NCI-H2227 (cell line): ENCODE measurements around the gene CNBD2.
"Not testable (repeated sequence)": the region's sequence is repeated elsewhere in the genome, so short reads cannot be mapped to it uniquely, and the experiment has no call there.

Experiments used
- DNase-seq: peaks from one replicate; lab custom pipeline; 2025; ENCODE audit not compliant: unreplicated experiment; lab: John Stamatoyannopoulos, UW

The CNBD2 gene

DNA sequence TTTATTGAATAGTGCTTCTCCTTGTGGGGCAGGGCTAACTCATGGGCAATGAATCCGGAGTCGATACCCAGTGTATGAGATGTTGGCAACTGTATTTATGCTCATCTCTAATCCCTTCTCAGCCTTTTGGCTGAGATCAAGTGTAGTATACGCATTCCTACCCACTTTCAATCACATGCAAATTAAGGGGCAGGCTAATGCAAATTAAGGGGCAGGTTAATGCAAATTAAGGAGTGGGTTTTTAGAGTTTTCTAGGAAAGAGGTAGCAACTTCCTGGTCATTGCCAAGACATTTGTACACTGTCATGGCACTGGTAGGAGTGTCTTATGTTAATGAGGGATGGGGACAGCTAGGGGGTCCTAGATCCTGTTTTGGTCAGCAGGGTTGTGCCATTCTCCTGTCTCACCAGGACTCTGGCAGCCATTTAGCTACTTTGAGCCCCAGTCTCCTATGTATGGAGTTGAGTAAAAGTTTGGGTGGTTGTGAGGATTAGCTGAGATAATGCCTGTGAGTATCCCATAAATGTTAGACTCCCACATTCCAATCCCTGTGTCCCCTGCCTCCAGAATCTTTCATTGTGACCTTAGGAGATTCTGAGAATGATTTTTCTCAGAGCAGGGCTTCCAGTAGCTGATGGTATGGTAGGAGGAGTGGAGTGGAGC is at the start of gene CNBD2:
CNBD2 (plus strand) TSS at position 612 of the 662 bp plus-strand sequence. CDS start 173 bp downstream, outside the sequence.
- no peak for DNase-seq

- no peak for DNase-seq
Observed at GRCh38 chr20:35920523-35920922, 47.9 kb upstream of the CNBD2 start.

DNA sequence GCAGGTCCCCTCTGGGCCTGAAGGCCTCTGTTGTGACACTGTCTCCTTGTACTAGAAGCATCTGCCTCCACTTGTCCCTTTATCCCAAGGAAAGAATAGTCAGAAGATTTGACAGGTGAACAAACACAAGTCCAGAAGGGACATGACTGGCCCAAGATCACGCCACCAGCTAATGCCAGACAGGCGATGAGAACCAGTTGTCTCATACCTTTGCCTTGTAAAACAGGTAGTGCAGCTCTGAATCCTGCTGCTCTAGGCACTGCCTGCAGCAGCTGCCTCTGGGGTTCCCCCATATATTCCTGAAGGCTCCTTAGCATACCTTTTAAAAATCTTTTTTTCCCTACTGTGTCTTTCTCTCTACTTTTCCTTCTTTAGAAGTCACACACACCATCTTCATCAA is 39.1 kb upstream of the CNBD2 start:
- DNase-seq = no peak

- DNase-seq = no peak
Observed at GRCh38 chr20:35934050-35934449, 34.3 kb upstream of the CNBD2 start.

DNA sequence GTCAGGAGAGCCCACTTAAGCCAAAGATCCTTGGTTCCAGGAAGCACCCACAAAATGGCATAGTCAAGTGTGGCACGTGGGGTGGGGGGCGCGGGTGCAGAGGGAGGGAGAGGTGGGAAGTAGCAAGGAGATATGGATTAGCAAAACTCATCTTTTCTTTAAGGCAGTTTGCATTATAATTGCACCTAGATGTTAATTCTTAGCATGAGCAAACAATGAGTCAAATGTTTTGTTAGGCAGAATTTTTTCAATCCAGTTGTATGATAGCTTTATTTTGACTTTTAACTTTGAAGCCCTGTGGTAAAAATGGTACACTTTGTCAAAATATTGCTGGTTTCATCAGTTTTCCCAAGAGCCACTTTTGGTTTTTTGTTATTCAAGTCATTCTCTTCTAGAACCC is 29.1 kb upstream of the CNBD2 start:
- DNase-seq = no peak

DNA sequence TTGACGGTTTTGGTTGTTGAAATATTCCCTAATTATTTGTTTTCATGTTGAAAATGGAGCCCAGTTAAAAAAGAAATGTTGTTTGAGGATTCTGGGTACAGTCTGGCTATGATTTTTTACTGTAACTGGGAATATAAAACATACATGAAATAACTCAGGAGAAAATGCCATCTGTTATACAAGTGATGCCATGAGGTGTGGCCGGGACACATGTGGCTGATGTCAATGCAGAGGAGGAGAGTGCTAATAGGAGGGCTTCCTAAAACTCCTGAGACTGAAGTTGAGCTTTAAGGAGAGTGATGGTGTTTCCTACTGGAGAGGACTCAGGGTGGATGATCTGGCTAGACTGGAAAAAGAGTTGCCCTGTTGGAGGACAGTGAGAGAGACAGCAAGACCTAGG is 26.8 kb upstream of the CNBD2 start:
- DNase-seq = no peak

DNA sequence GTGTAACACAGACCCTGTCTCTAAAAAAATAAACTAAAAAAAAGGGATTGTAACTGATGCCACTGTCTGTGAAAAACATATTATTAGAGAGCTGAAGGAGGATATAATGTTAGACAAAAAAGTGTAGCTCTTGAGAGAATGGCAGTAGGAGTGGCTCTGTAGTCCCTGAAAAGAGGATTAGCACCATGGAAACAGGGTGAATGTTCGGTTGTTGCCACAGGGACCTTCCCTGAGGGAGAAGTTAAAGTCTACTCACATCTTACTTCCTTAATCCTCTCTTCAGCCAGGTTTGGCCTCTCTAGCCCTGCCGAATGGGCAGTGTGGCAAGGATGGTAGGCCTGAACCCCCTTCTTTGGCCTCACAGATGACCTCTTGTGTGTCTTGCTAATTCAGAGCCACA is 26.1 kb upstream of the CNBD2 start:
- DNase-seq = peak; percentile 35

GRCh38 chr20:35947489-35947888 is 20.9 kb upstream of the CNBD2 start:
- peak; percentile 40 for DNase-seq

DNA sequence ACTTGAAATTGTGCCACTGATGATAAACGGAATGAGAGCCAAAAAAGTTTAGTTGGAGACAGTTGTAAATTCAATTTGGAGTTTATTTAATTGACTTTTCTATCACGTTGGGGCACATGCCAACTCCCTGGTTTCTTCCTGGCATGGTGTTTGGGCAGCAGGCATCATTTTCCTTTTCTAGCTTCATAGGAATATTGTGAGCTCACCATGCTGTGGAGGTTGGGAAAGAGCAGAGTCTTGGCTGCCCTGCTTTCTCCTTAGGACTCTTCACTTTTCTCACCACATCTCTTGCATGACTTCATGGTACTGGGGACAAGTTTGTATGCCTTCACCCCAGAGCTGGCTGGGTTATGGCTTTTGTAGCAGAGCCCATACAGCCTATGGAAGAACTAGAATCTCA is 20.5 kb upstream of the CNBD2 start:
- DNase-seq = no peak

GRCh38 chr20:35950093-35950492 is 18.3 kb upstream of the CNBD2 start:
- DNase-seq = no peak

- DNase-seq = not testable (repeated sequence)
Observed at GRCh38 chr20:35952080-35952479, 16.3 kb upstream of the CNBD2 start.

DNA sequence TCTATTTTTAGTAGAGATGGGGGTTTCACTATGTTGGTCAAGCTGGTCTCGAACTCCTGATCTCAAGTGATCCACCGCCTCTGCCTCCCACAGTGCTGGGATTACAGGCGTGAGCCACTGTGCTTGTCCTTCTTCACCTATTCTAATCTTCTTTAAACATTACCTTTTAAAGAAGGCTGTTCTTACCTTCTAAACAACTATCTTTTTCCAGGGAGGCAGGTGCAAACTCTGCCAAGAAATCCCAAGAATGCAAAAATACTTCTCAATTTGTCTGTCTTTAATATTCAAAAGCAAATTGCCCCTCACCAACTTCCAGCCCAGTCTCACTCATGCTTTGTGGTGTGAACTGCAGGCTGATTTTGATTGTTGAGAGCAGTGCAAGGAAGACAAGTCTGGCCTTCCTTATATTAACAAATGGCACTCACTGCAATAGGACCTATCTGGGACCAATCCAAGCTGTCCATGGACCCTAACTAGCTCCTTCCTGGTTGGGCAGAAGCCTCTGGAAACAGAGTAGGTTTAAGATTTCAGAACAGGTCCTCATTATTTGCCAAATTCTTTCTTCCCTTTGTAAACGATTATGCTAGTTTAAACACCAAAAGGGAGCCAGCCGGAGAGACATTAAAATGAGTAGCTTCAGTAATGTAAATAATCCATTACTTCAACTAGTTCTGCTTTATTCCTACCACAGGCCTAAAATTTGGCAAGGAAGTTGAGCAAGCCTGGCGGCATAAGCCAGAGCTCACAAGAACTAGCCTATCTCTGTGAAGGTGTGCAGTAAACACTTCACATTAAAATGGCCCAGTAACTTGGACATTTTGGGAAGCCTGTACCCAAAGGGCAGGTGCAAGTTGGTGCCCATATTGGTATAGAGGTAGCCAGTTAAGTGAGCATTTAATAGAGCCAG is 15.7 kb upstream of the CNBD2 start:
- no peak for DNase-seq

- DNase-seq = peak; percentile 73
Observed at GRCh38 chr20:35953387-35954199, 14.8 kb upstream of the CNBD2 start.

GRCh38 chr20:35954200-35954906 is 14.0 kb upstream of the CNBD2 start, which contains the start of gene SCAND1:
SCAND1 (minus strand) TSS chr20:35954502; CDS start chr20:35954284, 218 bp downstream.
- peak; percentile 99 for DNase-seq

DNA sequence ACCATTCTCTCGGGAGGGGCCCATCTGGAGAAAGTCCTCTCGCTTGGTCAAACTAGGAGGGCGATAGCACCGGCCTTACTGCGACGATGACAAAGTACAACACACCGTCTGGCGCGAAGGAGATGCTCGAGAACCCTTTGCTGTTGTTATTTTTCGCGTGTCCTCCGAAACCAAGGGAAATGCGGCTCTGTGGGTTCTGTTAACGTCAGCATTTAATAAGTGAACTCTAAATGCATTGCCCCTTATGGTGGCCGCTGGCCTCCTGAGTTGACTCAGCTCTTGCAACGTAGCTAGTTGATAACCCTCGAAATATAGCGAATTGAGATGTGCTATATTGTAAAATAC is 13.5 kb upstream of the CNBD2 start:
- peak; percentile 63 for DNase-seq

GRCh38 chr20:35956616-35957015 is 11.8 kb upstream of the CNBD2 start:
- no peak for DNase-seq

DNA sequence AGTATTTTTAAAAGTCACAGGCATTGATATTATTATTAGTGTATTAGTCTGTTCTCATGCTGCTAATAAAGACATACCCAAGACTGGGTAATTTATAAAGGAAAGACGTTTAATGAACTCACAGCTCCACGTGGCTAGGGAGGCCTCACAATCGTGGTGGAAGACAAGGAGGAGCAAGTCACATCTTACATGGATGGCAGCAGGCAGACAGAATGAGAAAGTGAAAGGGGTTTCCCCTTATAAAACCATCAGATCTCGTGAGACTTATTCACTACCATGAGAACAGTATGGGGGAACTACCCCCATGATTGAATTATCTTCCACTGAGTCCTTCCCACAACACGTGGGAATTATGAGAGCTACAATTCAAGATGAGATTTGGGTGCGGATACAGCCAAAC is 9.1 kb upstream of the CNBD2 start:
- not testable (repeated sequence) for DNase-seq

GRCh38 chr20:35963878-35964277 is 4.5 kb upstream of the CNBD2 start:
- DNase-seq = no peak

GRCh38 chr20:35968930-35969329 is 540 bp downstream of the CNBD2 start:
- DNase-seq = no peak

- no peak for DNase-seq
Observed at GRCh38 chr20:35971981-35972380, 3.6 kb downstream of the CNBD2 start.

DNA sequence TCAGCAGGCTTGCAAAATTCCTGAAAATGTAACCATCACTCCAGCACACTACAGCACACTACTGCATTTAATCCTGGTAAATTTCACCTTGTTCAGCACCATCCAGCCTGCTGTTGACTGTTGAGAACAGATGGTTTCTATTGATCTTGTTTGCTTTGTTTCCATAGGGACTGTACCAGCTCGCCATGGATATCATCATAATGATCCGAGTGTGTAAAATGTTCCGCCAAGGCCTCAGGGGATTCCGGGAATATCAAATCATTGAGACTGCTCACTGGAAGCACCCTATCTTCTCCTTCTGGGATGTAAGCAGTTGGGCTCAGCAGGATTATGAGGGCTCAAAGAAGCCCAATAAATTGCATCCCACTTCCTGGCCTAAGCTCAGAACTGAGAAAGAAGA is 4.1 kb downstream of the CNBD2 start:
- no peak for DNase-seq
